GM10847 (cell line): ENCODE data around the gene HIRIP3.

Experiments
- POLR2A ChIP-seq: IDR thresholded peaks from 2 replicates; pipeline ENCODE4 v1.6.1; 2011; ENCODE audit not compliant: insufficient read length; ENCODE audit errors: extremely low read depth

HIRIP3 gene

DNA sequence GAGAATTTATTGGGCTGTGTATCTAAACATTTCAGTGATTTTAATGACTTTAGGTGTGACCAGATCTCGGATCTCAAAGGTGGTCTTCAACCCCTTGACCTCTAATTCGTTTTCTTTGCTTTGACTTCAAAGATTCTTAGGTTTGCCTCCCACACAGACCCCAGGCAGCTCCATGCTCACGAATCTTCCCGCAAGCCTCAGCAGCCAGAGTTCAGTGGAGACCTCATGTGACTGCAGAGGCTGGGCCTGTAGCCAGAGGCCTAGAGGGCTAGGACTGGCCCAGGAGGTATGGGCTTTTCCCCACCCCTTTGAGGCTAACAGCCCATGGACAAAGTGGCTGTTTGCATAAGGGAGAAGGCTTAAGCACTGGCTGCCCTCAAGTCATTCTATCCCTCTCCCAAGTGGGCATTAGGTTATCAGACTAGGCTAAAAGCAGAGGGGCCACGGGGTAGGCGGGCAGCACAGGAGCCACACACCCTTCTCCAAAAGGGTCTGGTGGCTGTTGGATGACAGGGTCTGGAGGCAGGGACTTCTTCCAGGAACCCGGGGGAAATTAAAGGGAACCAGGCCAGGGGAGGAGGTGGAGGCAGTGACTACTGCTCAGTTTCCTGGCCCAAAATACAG is 3.0 kb downstream of the HIRIP3 start:
- no peak for TF ChIP-seq POLR2A

DNA sequence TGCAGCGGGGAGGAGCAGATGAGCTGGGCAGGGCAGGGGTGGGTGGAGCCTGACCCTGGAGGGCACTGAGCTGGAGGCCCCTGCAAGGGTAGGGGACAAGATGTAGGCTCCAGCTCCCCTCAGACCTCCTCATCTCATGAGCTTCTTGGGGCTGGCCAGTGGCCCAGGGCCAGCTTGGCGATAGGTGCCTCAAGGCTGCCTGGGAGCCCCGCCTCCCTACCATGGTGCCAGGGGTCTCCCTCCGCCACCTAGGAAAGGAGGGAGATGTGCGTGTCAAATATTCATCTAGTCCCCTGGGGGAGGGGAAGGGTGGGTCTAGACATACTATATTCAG is 3.9 kb downstream of the HIRIP3 start:
- no peak for TF ChIP-seq POLR2A

DNA sequence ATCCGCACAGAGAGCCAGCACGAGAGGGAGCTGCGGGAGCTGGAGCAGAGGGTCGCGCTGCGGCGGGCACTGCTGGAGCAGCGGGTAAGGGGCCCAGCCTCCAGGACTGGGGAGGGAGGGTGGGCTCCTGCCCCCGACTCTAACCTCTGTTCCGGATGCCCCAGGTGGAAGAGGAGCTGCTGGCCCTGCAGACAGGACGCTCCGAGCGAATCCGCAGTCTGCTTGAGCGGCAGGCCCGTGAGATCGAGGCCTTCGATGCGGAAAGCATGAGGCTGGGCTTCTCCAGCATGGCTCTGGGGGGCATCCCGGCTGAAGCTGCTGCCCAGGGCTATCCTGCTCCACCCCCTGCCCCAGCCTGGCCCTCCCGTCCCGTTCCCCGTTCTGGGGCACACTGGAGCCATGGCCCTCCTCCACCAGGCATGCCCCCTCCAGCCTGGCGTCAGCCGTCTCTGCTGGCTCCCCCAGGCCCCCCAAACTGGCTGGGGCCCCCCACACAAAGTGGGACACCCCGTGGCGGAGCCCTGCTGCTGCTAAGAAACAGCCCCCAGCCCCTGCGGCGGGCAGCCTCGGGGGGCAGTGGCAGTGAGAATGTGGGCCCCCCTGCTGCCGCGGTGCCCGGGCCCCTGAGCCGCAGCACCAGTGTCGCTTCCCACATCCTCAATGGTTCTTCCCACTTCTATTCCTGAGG is 4.4 kb downstream of the HIRIP3 start:
- TF ChIP-seq POLR2A = no peak

DNA sequence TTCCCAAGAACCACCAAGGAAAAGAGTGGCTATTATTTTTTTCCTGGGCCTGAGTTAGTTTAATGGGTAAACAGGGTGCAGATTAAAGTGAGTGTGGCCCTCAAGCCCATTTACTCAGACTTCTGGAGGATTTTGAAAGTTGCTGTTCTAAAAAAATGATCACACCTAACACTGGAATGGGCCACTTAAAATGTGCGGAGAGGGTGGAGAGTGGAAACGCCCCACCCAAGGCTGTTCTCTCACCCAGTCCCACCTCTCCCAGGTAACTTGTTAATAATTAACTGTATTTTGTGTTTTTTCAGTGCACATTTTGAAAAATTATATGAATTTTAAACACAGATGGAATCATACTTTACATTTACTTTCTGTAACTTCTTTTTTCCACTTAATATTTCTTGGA is 5.4 kb downstream of the HIRIP3 start:
- TF ChIP-seq POLR2A = no peak

DNA sequence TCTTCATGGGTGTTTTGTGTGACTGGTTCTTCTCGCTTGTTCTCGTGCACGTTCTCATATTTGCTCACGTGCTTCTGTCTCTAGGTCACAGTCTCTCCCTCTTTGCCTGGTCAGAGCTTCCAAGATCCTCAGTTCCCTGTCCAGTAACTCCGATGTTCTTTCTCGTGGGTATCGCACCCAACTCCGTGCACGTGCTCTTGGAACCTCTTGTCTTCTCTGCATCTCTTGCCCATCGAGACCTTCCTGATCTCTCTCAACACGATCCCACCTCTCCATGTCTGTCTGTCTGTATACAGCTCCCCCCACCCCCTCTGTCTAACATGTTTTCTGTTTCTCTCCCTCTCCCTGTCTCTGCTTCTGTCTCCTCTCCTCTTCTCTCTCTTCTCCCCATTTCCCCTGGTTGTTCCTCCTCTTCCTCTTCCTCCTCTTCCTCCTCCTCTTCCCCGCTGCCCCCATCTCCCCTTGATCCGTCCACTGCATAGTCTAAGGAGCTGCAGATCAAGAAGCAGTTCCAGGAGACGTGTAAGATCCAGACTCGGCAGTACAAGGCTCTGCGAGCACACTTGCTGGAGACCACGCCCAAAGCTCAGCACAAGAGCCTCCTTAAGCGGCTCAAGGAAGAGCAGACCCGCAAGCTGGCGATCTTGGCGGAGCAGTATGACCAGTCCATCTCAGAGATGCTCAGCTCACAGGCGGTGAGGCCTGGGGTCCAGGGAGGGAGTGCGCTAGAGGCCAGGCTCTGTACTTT is 6.1 kb downstream of the HIRIP3 start:
- TF ChIP-seq POLR2A = no peak

DNA sequence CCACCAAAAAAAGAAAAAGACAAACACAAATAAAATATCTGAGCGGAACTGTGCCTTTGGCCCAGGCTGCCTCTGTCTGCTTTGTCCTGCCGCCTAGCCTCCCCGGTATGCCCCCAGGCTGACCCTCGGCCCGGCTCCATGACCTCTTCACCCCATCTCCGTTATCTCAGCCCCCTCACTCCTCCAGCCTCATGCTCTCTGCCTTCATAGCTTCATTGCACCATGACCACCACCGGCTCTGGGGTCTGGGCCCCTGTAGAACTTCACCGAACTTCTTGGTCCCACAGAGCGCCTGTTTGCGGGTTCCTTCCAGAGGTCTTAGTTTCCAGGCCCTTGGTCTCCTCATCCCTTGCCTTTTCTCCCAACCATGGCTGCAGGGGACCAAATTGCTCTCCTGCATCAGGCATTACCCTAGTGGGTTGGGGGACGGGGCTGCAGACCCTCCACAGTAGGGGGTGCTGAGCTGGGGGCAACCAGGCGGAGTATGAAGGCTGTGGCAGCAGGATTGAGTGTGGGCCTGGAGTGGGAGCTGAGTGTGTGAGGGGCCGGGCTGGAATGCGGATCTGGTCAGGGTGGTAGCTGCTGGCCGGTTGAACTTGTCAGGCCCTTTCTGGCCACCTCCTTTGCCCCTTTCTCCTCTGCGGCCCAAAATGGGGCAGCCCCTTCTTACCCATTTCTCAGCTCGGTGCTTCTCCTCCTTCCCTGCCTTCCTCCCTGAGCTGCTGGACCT is 6.9 kb downstream of the HIRIP3 start:
- no peak for TF ChIP-seq POLR2A

DNA sequence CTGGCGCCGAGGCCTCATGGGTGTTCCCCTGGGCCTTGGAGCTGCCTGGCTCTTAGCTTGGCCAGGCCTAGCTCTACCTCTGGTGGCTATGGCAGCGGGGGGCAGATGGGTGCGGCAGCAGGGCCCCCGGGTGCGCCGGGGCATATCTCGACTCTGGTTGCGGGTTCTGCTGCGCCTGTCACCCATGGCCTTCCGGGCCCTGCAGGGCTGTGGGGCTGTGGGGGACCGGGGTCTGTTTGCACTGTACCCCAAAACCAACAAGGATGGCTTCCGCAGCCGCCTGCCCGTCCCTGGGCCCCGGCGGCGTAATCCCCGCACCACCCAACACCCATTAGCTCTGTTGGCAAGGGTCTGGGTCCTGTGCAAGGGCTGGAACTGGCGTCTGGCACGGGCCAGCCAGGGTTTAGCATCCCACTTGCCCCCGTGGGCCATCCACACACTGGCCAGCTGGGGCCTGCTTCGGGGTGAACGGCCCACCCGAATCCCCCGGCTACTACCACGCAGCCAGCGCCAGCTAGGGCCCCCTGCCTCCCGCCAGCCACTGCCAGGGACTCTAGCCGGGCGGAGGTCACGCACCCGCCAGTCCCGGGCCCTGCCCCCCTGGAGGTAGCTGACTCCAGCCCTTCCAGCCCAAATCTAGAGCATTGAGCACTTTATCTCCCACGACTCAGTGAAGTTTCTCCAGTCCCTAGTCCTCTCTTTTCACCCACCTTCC is 7.9 kb downstream of the HIRIP3 start:
- TF ChIP-seq POLR2A = no peak

DNA sequence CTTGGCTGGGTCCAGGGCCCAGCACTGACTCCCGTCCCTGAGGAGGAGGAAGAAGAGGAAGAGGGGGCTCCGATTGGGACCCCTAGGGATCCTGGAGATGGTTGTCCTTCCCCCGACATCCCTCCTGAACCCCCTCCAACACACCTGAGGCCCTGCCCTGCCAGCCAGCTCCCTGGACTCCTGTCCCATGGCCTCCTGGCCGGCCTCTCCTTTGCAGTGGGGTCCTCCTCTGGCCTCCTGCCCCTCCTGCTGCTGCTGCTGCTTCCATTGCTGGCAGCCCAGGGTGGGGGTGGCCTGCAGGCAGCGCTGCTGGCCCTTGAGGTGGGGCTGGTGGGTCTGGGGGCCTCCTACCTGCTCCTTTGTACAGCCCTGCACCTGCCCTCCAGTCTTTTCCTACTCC is 8.5 kb downstream of the HIRIP3 start:
- no peak for TF ChIP-seq POLR2A

DNA sequence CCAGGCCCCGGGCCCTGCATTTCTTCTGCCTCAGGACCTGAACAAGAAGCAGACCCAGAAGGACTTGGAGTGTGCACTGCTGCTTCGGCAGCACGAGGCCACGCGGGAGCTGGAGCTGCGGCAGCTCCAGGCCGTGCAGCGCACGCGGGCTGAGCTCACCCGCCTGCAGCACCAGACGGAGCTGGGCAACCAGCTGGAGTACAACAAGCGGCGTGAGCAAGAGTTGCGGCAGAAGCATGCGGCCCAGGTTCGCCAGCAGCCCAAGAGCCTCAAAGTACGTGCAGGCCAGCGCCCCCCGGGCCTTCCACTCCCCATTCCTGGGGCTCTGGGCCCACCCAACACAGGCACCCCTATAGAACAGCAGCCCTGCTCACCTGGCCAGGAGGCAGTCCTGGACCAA is 9.2 kb downstream of the HIRIP3 start:
- TF ChIP-seq POLR2A = no peak

DNA sequence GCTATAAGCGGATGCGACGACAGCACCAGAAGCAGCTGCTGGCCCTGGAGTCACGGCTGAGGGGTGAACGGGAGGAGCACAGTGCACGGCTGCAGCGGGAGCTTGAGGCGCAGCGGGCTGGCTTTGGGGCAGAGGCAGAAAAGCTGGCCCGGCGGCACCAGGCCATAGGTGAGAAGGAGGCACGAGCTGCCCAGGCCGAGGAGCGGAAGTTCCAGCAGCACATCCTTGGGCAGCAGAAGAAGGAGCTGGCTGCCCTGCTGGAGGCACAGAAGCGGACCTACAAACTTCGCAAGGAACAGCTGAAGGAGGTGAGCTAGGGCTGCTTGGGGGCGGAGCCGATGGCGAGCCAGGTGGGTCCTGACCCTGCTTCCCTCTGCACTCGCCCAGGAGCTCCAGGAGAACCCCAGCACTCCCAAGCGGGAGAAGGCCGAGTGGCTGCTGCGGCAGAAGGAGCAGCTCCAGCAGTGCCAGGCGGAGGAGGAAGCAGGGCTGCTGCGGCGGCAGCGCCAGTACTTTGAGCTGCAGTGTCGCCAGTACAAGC is 10.1 kb downstream of the HIRIP3 start:
- no peak for TF ChIP-seq POLR2A

DNA sequence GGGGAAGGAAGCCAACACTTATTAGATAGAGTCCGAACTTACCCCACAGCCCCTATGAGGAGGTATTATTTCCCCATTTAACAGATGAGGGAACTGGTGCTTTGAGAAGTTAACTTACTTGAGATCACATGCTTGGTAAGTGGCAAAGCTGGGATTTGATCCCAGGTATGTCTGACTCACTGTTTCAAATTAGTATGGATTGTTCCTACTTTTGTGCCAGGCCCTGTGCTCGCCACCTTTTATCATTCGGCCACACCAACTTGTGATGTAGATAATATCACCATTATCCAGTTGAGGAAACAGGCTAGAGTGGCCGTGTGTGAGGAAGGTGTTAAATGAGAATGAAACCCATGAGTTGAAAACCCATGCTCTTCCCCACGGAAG is 10.7 kb downstream of the HIRIP3 start:
- no peak for TF ChIP-seq POLR2A

DNA sequence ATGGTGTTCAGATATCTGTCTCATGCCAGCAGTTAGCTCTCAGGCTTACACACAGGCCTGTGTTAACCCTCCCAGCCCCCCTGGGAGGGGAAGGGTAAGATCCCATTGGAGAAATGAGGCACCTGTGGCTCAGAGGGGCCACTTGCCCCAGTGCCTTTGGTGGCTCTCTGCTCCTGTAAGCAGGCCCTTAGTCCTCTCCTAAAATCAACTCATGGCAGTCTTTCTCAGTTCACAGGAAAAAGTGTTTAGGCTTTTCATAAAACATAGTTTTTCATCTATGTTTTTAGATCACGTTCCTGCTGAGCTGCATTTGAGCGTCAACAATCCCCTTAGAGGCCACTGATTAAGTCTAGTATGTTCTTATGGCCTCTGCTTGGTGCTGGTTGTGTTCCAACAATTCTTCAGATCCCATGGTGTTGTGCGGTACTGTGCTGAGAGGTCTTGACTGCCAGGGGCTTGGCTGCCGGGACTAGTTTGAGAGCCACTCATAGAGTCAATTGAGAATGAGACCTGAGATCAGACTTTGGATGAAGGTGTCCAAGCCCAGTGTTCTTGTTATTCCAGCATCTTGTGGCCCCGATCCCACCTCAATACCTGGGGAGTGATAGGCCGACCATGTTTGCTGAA is 11.2 kb downstream of the HIRIP3 start:
- TF ChIP-seq POLR2A = no peak

DNA sequence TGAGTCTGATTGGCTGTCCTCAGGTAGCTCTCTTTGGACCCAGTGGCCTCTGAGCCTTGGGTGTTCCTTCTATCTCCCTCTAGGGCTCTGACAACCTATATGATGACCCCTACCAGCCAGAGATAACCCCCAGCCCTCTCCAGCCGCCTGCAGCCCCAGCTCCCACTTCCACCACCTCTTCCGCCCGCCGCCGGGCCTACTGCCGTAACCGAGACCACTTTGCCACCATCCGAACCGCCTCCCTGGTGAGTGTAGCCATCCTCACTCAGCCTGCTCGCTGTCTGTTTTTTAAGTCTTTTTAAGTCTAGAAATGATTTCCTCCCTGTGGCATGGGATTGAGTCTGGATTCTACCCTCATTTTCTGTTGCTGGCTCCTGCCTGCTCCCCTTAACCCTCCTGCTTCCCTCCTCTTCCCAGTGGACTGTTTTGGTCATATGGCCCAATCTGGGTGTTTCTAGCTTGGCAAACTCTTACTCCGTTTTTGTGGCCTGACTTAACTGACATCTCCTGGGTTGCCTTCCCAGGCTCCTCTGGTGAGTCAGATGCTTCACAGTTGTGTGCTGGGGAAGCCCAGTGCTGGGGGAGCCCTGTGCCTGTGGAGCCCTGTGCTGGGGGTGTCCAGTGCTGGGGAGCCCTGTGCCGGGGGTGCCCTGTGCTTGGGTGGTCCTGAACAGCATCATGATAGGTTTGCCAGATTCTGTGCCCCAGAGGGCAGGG is 11.8 kb downstream of the HIRIP3 start:
- no peak for TF ChIP-seq POLR2A

DNA sequence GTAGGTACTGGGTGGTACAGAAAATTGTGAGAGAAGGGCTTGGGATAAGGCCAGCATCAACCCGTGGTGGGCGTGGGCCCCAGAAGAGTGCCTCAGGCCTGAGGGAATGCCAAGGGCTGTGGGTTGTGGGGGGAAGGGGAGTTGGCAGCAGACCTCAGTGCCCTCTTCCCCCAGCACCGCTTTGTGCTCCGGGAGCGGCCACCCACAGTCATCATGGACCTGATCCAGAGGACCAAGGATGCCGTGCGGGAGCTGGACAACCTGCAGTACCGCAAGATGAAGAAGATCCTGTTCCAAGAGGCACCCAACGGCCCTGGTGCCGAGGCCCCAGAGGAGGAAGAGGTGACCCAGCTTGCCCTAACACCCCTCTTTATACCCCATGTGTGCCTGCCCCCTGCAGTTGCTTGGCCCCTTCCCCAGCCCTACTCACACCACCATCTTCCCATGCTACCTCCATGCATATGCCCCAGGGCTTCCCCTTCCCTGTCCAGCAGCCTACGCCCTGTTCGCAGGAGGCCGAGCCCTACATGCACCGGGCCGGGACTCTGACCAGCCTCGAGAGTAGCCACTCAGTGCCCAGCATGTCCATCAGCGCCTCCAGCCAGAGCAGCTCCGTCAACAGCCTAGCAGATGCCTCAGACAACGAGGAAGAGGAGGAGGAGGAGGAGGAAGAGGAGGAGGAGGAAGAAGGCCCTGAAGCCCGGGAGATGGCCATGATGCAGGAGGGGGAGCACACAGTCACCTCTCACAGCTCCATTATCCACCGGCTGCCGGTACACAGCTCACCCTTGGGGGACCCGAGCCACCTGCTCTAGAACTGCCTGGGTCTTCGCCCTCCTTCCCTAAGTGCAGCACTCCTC is 12.6 kb downstream of the HIRIP3 start:
- TF ChIP-seq POLR2A = no peak
